CD14-positive monocyte (primary cell): ENCODE results near the gene TRIOBP. TPM values are rescaled to one million over a fixed set of nuclear protein-coding genes. Genes with fewer than 3 reads are reported as not detected.
A peak's percentile ranks its signal among the peaks of the same experiment; 100 is the strongest.

Source experiments
- DNase-seq, 3 donors: peaks; one replicate each; pipeline ENCODE4 v3.0.0-alpha.2; 2011 to 2022
- H2AFZ ChIP-seq: 2 replicates; pipeline ENCODE4 v1.6.0; 2012; ENCODE audit warnings: mild to moderate bottlenecking, low read depth, low read length, inconsistent platforms; ENCODE audit not compliant: insufficient read depth, poor library complexity, severe bottlenecking
- H3K27ac ChIP-seq, 2 donors: 1 replicate in 1 of 2; 2 replicates in 1 of 2; pipeline ENCODE4 v1.5.1; 2012 to 2013; ENCODE audit warnings: low read length in 2 of 2, control low read depth in 1 of 2, inconsistent platforms in 1 of 2, low read depth in 1 of 2, mild to moderate bottlenecking in 1 of 2
- H3K27me3 ChIP-seq, 2 donors: one replicate each; pipeline versions ENCODE4 v1.6.0 to v1.6.1; 2011 to 2013; ENCODE audit warnings: low read length in 2 of 2; ENCODE audit not compliant: control insufficient read depth in 2 of 2, insufficient read depth in 2 of 2
- H3K36me3 ChIP-seq, 2 donors: replicated peaks in 1 of 2; 1 replicate in 1 of 2; 2 replicates in 1 of 2; pipeline versions ENCODE4 v1.5.1 to v1.6.1; 2012 to 2013; ENCODE audit warnings: low read length in 2 of 2, control low read depth in 1 of 2, inconsistent platforms in 1 of 2, mild to moderate bottlenecking in 1 of 2; ENCODE audit not compliant: insufficient read depth in 2 of 2, control insufficient read depth in 1 of 2
- H3K4me1 ChIP-seq, 2 donors: 1 replicate in 1 of 2; 2 replicates in 1 of 2; pipeline versions ENCODE4 v1.5.1 to v1.6.1; 2012 to 2013; ENCODE audit warnings: low read length in 2 of 2, control low read depth in 1 of 2, inconsistent platforms in 1 of 2, mild to moderate bottlenecking in 1 of 2, moderate library complexity in 1 of 2; ENCODE audit not compliant: insufficient read depth in 2 of 2, control insufficient read depth in 1 of 2
- H3K4me2 ChIP-seq: replicated peaks from 2 replicates; pipeline ENCODE3; 2012; ENCODE audit warnings: low read length, moderate library complexity, mild to moderate bottlenecking; ENCODE audit not compliant: poor library complexity, severe bottlenecking; ENCODE audit errors: extremely low read depth
- H3K4me3 ChIP-seq, 3 experiments: fragments of 200-600 bp in 1 of 3; sonication (generic) in 1 of 3; replicated peaks in 1 of 3; 1 replicate in 2 of 3; 2 replicates in 1 of 3; pipeline ENCODE4 v1.5.1; 2011 to 2013; ENCODE audit warnings: low read length in 3 of 3, mild to moderate bottlenecking in 3 of 3, control low read depth in 2 of 3, low read depth in 2 of 3, inconsistent platforms in 1 of 3, moderate library complexity in 1 of 3
- H3K79me2 ChIP-seq: 2 replicates; pipeline ENCODE4 v1.6.0; 2012; ENCODE audit warnings: mild to moderate bottlenecking, control low read depth, inconsistent platforms, low read length, moderate library complexity; ENCODE audit not compliant: insufficient read depth
- H3K9ac ChIP-seq: 2 replicates; pipeline ENCODE4 v1.6.0; 2017; ENCODE audit warnings: low read length, mild to moderate bottlenecking; ENCODE audit not compliant: insufficient read depth, poor library complexity, severe bottlenecking
- H3K9me3 ChIP-seq, 2 donors: replicated peaks in 1 of 2; 1 replicate in 1 of 2; 2 replicates in 1 of 2; pipeline versions ENCODE4 v1.5.1 to v1.6.1; 2012 to 2013; ENCODE audit warnings: low read length in 2 of 2, control low read depth in 1 of 2; ENCODE audit not compliant: control insufficient read depth in 1 of 2, insufficient read depth in 1 of 2
- H4K20me1 ChIP-seq: 2 replicates; pipeline ENCODE4 v1.6.0; 2012; ENCODE audit warnings: mild to moderate bottlenecking, low read length, control low read depth, moderate library complexity; ENCODE audit not compliant: insufficient read depth
- H3K27ac Mint-ChIP-seq, 7 donors: one replicate each; pipeline ENCODE4 v1.8.0; 2020; ENCODE audit warnings: mild to moderate bottlenecking in 7 of 7, mixed read lengths in 7 of 7, moderate library complexity in 6 of 7, inconsistent platforms in 2 of 7
- H3K27me3 Mint-ChIP-seq, 3 donors: one replicate each; pipeline ENCODE4 v1.8.0; 2021 to 2022; ENCODE audit warnings: low read depth in 3 of 3, mild to moderate bottlenecking in 3 of 3, mixed read lengths in 3 of 3, moderate library complexity in 3 of 3, inconsistent platforms in 1 of 3
- H3K36me3 Mint-ChIP-seq, 2 donors: one replicate each; pipeline ENCODE4 v1.8.0; 2020; ENCODE audit warnings: mixed read lengths in 2 of 2, inconsistent platforms in 1 of 2, mild to moderate bottlenecking in 1 of 2
- H3K4me1 Mint-ChIP-seq: one replicate; pipeline ENCODE4 v1.8.0; 2020; ENCODE audit warnings: mild to moderate bottlenecking, mixed read lengths
- H3K4me3 Mint-ChIP-seq, 2 donors: one replicate each; pipeline ENCODE4 v1.8.0; 2020; ENCODE audit warnings: mild to moderate bottlenecking in 2 of 2, mixed read lengths in 2 of 2, moderate library complexity in 1 of 2
- H3K9me3 Mint-ChIP-seq, 7 donors: one replicate each; pipeline ENCODE4 v1.8.0; 2020 to 2022; ENCODE audit warnings: mixed read lengths in 7 of 7, mild to moderate bottlenecking in 6 of 7, moderate library complexity in 6 of 7, inconsistent platforms in 2 of 7
- WGBS: methylation state at CpG from one replicate; pipeline ENCODE4 v1.1.5; 2013; ENCODE audit warnings: missing lambda C conversion rate; ENCODE audit not compliant: insufficient coverage; 5-methylcytosine and 5-hydroxymethylcytosine counted together
- intact Hi-C, 2 donors: fragments of 100-400 bp; cut with micrococcal nuclease; formaldehyde crosslinking; loops; one replicate each; pipeline versions ENCODE4 v1.15.0 to v1.15.1; 2023
- polyA plus RNA-seq, 3 donors: library from polyadenylated mRNA; depleted of rRNA in 1 of 3; unstranded in 2 of 3; stranded (reverse) in 1 of 3; fragments of 300-500 nt in 2 of 3; fragments of >200 nt in 1 of 3; fragmentation: Illumina TruSeq in 2 of 3; gene quantifications; 1 replicate in 2 of 3; 2 replicates in 1 of 3; pipeline ENCODE4 v1.2.3, GENCODE V29; 2012 to 2021
- TF ChIP-seq, protein P1 (sequence below): fragments of 200-600 bp; IDR thresholded peaks from one replicate; pipeline ENCODE4 v1.8.0; 2022; ENCODE audit warnings: antibody characterized with exemption, mild to moderate bottlenecking

Gene TRIOBP
- polyA plus RNA-seq, 3 donors, result 43.0 to 46.6 (median 44.7) TPM

- Mint-ChIP-seq H3K4me1 (peaks cover 13% of the 10 kb centered on the region), H3K4me3 (peak within 1 kb of the TSS in 1 of 2 donors; percentile 84), H3K9me3 (peaks cover 0 to 7% (median 0%) of the 10 kb centered on the region in 7 donors), H3K27me3 (peaks cover 34 to 49% (median 42%) of the 10 kb centered on the region in 3 donors), H3K27ac (no peak within 1 kb of the TSS), H3K36me3 (peaks cover 3 to 4% of the 10 kb centered on the region in 2 donors)
- intact Hi-C loops, result no loop called here
- H3K4me2 ChIP-seq, result no peak within 1 kb of the TSS
- no peak within 1 kb of the TSS for H3K9ac ChIP-seq
- no peak within 1 kb of the TSS for H2AFZ ChIP-seq
- no peaks in the 10 kb centered on the region for H3K36me3 ChIP-seq
- no peak within 1 kb of the TSS for H3K27ac ChIP-seq
- no peaks in the 10 kb centered on the region for H3K79me2 ChIP-seq
- H4K20me1 ChIP-seq, result no peaks in the 10 kb centered on the region
- TF ChIP-seq, protein P1, sequence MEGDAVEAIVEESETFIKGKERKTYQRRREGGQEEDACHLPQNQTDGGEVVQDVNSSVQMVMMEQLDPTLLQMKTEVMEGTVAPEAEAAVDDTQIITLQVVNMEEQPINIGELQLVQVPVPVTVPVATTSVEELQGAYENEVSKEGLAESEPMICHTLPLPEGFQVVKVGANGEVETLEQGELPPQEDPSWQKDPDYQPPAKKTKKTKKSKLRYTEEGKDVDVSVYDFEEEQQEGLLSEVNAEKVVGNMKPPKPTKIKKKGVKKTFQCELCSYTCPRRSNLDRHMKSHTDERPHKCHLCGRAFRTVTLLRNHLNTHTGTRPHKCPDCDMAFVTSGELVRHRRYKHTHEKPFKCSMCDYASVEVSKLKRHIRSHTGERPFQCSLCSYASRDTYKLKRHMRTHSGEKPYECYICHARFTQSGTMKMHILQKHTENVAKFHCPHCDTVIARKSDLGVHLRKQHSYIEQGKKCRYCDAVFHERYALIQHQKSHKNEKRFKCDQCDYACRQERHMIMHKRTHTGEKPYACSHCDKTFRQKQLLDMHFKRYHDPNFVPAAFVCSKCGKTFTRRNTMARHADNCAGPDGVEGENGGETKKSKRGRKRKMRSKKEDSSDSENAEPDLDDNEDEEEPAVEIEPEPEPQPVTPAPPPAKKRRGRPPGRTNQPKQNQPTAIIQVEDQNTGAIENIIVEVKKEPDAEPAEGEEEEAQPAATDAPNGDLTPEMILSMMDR, result no peak
- WGBS, result 93% methylated on average over 15 of the region's 21 CpGs
- H3K4me3 ChIP-seq, result no peak within 1 kb of the TSS
- no peaks in the 10 kb centered on the region for H3K9me3 ChIP-seq
- DNase-seq, result no peak
- peaks cover 5 to 33% of the 10 kb centered on the region in 2 donors for H3K27me3 ChIP-seq
- H3K4me1 ChIP-seq, result peaks cover 12 to 26% of the 10 kb centered on the region in 2 donors
These were observed 126.5 kb downstream of the TRIOBP start, which contains the start of gene GALR3 for GRCh38 chr22:37823134-37823985. Gene GALR3 (plus strand): TSS chr22:37823382. CDS start chr22:37823407, 25 bp downstream.

DNA sequence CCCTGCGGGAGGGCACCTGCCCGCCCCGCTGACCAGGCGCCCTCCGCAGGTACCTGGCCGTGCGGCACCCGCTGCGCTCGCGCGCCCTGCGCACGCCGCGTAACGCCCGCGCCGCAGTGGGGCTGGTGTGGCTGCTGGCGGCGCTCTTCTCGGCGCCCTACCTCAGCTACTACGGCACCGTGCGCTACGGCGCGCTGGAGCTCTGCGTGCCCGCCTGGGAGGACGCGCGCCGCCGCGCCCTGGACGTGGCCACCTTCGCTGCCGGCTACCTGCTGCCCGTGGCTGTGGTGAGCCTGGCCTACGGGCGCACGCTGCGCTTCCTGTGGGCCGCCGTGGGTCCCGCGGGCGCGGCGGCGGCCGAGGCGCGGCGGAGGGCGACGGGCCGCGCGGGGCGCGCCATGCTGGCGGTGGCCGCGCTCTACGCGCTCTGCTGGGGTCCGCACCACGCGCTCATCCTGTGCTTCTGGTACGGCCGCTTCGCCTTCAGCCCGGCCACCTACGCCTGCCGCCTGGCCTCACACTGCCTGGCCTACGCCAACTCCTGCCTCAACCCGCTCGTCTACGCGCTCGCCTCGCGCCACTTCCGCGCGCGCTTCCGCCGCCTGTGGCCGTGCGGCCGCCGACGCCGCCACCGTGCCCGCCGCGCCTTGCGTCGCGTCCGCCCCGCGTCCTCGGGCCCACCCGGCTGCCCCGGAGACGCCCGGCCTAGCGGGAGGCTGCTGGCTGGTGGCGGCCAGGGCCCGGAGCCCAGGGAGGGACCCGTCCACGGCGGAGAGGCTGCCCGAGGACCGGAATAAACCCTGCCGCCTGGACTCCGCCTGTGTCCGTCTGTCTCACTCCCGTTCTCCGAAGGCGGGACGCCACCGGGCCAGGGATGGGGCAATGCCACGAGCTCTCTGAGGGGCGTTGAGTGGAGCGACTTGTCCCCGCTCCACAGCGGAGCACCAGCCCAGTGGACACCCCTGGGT is 128.1 kb downstream of the TRIOBP start:
- Mint-ChIP-seq H3K4me1 (peaks cover 6% of the 10 kb centered on the region), H3K27ac (no peak overlapping the region), H3K27me3 (peaks cover 21 to 34% (median 31%) of the 10 kb centered on the region in 3 donors), H3K36me3 (peaks cover 10 to 15% of the 10 kb centered on the region in 2 donors), H3K4me3 (peak overlapping the region; percentile 68 to 90), H3K9me3 (peaks cover 0 to 3% (median 0%) of the 10 kb centered on the region in 7 donors)
- Histone ChIP-seq H3K36me3 (peaks cover 0 to 11% of the 10 kb centered on the region in 2 donors), H3K9me3 (no peaks in the 10 kb centered on the region), H3K9ac (peak overlapping the region; percentile 21), H2AFZ (peak overlapping the region; percentile 41), H3K27me3 (peaks cover 0 to 19% of the 10 kb centered on the region in 2 donors), H3K27ac (no peak overlapping the region), H3K4me2 (peak overlapping the region; percentile 64), H3K4me1 (peaks cover 3 to 16% of the 10 kb centered on the region in 2 donors), H3K4me3 (no peak overlapping the region), H4K20me1 (no peaks in the 10 kb centered on the region), H3K79me2 (no peaks in the 10 kb centered on the region)
- intact Hi-C loops, result no loop called here
- 11% methylated on average over 135 of the region's 135 CpGs for WGBS
- DNase-seq, result no peak
- TF ChIP-seq, protein P1, result no peak
